ENCODE measurements around the gene APOL4.

- TF ChIP-seq EP300 (IDR thresholded peaks at IDR 0.05) (no peak), CTCF (IDR thresholded peaks at IDR 0.05) (no peak), POLR2A (IDR thresholded peaks at IDR 0.05) (no peak)
Measured at GRCh38 chr22:36197065-36197440, 4.6 kb downstream of the APOL4 start.
